ENCODE results near the gene CPS1.

Gene CPS1

DNA sequence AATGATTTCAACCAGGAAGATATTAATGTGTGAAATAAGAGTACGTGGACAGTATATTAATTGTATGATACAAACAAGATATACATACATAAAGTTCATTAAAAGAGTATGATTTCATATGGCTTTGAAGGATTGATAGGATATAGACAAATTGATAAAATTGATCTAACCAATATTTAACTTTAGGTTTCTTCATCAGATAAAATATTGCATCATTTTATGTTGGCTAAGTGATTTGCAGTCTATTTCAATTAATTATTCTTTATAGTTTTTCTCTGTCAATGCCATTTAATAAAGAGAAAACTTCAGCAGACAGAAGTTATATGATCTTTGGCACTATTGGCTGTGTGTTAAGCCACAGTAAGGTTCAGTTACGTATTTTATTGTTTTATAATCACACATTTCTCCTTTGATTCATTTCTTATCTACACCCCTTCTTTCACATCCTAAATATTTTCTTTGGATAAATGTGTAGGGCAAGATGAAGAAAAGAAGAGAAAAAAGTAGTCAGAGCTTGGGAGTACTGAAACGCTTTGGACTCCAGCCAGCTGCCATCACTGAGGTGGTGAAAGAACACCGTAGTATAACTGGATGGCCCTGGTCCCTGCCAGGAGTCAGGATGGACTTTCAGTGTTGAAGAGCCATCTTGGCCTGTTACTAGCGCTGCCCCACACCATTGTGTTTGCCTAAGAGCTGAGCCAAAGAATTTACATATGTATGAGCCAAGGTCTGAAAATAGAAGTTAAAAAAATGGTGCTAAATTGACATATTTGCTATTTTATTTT lies 9.8 kb upstream of the CPS1 start:
- no peak for DNase-seq (ENCODE audit: low read depth in 3 of 3)

DNA sequence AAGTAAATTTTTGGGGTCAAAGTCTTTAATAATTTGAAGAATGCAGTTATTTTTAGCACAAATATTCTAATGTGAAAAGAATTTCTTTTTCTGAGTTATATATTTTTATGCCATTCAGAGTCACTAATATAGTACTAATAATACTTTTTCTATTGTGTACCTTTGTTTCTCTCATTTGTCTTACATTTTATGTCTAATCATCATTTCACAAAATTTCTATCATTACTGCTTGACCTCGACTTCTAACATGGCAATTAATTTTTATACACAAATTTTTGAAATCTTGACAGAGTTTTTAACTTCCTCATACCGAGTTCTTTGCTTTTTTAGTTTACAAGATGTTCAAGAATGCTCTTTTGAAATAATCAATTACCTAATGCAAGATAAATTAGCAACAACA lies 8.4 kb upstream of the CPS1 start:
- no peak for DNase-seq (ENCODE audit: low read depth in 3 of 3)

DNA sequence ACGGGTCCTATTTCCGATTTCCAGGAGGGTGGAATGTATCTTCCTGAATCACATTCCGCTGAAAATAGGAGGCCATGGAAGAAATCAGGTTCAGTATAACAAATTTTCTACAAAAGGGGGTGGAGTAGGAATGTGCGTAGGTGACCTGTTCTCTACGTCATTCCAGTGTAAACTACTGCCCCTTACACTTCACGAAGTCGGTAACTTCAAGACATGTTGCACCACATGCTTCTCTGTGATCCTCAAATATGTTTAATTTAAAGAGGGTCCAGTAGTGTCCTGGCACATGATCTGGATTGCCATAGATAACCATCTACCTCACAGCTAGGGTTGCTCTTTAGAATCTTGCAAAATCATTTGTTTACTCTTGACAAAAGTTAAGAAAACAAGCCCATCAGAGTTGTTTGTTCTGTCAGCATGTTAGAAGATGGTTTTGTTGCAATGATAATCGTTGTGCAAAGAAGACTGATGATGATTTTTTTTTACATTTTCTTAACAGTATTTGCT lies 7.5 kb upstream of the CPS1 start:
- no peak for DNase-seq (ENCODE audit: low read depth in 3 of 3)

DNA sequence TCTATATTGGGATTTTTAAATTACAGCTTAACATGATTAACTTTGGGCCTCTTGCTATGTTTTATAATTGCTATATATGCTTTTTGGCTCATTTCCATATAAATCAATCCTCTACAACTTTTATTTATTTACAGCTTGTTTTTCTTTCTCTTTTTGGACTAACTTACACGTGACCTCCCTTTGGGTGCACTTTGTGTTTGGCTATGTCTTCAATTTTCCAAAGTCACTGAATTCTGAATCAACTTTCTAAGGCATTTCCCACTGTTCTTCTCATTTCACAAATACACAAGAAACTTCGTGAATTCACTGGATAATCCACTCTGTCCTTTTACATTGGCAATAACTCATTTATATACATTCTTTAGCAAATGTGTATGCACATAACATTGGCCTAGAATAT lies 5.4 kb upstream of the CPS1 start:
- no peak for DNase-seq (ENCODE audit: low read depth in 3 of 3)

DNA sequence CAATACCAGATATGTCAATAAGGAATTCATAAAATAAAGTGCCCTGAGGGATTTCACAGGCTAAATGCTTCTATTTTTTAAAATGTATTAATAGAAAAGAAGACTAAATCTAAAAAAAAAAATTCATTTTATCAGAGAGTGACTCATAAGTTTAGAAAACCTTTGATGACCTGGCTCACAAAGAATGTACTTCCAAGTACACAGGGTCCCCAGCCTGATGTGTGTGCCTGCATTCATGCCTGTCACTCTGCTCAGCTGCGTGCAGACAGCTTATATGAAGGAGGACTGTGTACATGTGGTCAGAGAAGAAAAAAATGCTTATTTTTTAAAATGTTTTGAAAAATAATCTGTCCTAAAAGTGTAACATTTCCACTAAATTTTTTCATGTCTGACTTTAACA lies 3.0 kb upstream of the CPS1 start:
- DNase-seq (ENCODE audit: low read depth in 3 of 3), result no peak

DNA sequence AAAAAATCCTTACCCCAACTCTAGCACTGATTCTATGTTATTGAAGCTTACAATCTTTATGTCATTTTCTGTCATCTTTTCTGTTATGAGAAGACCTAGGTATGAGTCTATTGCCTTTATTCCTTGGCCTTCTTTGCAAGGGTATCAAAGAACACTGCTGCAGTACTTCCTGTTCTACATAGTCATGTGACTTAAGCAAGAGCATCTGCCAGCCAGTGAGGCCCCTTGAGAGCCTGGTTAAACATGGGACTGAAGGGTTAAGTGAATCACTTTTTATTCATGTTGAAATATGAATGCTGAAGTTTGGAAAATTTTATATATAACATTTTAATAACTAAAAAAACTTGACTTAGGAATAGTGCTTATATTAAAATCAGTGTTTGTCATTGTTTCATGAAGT lies 844 bp upstream of the CPS1 start:
- no peak for DNase-seq (ENCODE audit: low read depth in 3 of 3)

DNA sequence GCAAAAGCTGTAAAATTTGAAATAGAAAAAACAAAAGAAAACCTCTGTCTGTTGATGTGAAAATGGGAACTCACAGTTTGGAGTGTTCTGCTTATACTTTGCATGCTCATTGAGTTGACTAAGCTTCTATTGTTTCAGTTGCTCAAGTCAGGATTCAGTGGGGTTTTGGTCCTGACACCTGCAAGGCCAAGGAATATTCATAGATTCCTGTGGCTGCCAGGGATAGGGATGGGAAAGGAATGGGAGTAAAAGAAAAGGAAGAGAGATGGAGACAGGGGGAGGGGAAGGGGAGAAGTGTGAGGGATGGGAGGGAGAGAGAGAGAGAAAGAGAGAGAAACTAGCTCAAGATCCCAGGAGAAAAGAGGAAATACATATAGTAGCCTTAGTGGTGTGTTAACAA lies 1.3 kb downstream of the CPS1 start:
- no peak for DNase-seq (ENCODE audit: low read depth in 3 of 3)

DNA sequence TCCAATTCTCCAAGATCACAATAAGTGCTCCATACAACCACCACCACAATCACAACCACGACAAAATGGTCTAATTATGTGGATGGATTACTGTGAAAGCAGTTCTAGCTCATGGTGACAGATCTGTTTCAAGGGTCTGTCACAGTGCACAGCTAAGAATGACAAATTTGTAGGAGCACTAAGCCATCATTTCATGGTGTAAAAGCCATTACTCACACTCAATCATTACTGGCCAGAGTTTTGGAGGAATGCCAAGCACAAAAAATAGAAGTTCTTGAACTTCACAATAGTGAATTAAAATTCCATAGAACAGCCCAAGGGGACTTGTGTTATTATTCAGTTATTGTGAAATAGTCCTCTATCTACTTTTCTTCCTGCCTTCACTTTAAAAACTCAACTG lies 2.3 kb downstream of the CPS1 start:
- DNase-seq (ENCODE audit: low read depth in 3 of 3), result no peak

DNA sequence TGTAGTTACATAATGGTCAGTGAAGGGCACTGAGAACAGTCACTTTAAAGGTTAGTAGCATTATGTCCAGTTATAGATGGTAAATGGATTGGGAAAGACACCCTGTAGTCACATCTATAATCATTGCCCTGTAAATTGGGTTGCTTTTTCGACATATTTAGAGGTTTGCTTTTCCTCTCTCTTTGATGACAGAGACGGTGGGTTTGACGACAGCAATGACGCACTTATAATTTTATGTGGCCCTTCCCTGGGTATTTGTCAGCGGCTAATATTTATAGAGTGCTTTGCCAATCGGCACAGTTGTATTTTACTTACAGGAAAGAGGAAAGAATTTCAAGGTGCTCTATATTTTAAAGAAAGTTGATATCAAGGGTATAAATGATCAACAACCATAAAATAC lies 2.8 kb downstream of the CPS1 start:
- DNase-seq (ENCODE audit: low read depth in 3 of 3), result no peak

DNA sequence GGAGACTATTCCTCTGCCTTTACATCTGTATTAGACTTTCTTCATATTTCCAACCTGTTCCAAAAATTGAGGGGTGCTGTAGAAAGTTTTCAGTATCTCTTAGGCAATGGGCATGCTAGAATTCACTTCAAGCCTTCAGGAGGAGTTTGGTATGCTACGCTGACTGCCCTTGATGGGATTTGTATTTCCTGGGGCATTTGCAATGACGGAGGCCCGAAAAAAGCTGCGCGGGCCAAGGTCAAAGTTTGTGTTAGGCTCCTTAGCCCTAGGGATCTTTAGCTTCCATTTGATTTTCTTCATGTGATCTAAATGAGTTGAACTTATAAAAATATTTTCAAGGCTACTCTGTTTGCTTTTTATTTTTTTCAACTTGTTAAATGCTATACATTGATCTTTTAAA lies 5.1 kb downstream of the CPS1 start:
- no peak for DNase-seq (ENCODE audit: low read depth in 3 of 3)

DNA sequence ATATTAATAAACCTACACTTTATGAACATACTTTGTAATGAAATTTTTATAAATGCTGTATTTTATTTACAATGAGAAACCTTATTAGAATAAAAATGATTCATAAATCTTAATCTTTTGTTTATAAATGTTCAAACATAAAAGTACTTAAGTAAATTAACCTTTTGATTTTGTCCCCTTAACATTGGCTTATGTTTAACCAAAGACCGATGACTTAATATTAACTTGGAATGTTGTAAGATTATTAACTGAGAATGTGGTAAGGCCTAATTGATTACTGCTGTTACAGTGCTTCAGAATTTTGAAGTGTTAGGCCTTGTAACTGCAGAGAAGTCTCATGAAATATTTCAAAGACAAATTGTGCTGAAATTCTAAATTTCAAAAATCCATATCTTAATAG lies 5.7 kb downstream of the CPS1 start:
- no peak for DNase-seq (ENCODE audit: low read depth in 3 of 3)

DNA sequence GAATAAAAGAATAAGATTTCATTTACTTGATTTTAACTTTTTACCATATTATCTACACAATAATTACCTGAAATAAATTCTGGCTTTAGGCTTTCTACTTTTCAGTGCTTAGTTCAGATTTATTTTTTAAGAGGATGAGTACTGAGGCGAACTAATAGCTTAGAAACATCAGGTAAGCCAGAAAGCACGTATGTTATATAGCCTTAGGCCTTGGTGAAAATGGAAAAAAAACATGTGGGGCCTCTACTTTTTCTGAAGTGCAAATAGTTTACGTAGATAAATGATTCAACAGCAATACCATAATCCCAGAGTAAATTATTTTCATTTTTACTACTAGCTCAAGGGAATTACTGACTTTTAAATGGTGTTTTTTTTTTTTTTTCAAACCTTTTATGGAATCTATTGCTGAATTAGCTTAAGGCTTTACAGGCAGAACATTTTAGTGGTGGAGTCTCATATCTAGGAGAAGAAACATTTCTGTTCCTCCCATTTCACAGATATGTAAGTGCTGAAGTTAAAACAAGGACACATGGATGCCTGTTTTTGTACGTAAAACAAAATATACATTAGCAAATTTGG lies 6.2 kb downstream of the CPS1 start:
- no peak for DNase-seq (ENCODE audit: low read depth in 3 of 3)

DNA sequence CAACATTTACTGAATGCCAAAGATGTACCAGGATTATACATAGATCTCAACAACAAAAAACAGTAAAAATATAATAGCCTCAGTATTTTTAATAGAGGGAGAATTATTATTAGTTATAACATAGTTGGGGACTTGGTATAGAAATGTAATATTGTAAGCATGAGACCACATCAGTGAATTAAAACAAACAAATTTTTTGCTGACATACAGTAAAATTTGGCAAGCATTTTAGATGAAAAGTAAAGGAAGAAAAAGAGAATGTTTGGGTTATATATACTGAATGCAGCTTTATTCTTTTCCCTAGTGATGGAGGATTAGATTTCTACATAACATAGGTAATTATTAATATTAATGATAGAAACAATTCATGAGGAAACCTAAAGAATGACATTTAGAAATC lies 10.9 kb downstream of the CPS1 start:
- DNase-seq (ENCODE audit: low read depth in 3 of 3), result no peak

DNA sequence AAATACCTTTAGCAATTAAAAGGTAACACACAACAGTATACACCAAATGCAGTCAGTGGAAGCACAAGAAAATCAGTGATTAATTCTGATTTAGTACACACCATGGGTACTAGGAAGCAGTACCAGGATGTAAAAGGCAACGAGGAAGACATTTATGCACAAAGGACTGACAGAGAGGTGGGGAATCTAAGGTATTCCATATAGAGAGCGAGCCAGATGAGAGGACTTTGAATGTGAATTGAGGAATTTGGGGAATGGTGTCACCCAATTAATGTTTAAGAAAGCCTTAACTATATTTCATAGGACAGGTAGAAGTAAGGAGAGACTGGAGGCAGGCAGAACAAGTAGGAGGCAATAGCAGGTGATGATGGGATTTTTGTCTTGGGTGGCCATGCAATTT lies 11.7 kb downstream of the CPS1 start:
- DNase-seq (ENCODE audit: low read depth in 3 of 3), result no peak

DNA sequence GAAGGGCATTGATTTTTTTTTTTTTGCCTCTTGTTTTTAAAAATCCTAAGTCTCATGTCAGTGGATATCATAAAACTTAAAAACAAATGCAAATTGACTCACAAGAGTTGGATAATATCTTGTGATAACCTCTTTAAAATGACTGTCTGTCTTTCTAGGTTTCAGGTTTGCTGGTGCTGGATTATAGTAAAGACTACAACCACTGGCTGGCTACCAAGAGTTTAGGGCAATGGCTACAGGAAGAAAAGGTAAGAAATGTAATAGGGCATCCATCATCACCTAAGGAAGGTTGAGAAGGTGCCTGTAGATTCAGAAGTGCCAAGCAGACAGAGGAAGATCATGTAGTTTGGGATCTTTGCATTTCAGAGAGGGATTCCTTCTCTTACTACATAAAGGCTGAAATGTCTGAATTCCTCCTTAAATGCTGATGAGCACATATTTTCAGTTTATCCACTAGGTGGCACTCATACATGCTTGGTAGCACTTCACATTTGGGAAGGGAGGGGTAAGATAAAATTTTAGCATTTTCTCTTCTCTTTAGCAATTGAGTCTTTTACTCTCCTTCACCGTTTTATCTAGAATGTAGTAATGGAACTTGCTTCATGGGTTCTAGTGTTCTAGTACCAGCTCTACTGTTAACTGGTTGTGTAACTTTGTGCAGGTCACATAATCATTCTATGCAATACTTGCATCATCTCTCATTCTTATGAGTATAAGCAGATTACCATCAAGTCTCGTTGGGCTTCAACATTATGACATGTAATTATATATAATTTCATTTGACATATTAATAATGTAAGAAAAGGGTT lies 21.1 kb downstream of the CPS1 start:
- no peak for DNase-seq (ENCODE audit: low read depth in 3 of 3)

DNA sequence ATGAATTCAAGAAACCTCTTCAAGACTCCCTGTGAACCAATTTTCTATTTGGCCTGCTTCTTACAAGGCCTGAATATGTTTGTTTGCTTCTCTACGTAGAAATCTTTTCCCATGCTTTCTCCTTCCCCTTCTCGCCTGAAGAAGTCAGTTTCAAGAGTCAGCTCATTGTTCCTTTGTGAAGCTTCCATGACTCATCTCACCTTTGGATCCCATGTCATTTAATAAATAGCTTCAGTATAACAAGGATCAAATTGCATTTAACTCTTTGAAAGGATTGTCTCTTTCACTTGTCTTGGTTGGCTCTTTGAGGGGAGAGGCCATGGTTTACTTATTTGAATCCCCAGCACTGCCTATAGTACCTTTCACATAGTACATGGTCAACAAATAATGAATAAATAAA lies 28.4 kb downstream of the CPS1 start:
- DNase-seq (ENCODE audit: low read depth in 3 of 3), result no peak

DNA sequence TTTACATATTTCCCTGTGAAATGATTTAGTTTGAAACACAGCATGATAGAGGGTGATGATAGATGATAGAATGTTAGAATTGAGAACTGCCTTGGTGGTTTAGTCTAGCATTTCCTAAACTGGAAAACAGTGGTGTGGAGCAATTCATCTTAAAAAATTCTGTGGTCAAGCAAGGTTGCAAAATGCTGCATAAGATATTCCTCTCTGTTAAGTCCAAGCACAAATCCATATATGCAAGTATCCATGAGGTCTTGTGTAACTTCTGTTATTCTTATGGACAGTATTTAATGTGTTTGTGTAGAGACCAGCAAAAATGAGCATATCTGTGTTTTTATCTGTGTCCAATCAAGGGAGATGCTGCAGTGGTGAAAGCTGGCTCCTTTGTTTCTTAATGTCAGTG lies 30.0 kb downstream of the CPS1 start:
- DNase-seq (ENCODE audit: low read depth in 3 of 3), result no peak

DNA sequence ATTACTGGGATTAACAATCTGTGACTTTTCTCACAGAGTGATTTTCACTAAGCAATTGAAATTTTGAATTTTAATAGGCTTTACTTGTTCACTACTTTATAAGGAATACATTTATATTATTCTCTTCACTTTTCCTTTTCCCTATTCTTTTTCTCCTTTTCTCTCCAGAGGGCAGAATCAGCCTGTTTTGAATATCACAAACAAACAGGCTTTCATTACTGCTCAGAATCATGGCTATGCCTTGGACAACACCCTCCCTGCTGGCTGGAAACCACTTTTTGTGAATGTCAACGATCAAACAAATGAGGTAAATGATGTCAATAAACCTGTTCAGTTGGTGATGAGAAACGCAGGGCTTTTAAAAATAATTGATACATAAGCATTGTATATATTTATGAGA lies 35.3 kb downstream of the CPS1 start:
- DNase-seq (ENCODE audit: low read depth in 3 of 3), result no peak

DNA sequence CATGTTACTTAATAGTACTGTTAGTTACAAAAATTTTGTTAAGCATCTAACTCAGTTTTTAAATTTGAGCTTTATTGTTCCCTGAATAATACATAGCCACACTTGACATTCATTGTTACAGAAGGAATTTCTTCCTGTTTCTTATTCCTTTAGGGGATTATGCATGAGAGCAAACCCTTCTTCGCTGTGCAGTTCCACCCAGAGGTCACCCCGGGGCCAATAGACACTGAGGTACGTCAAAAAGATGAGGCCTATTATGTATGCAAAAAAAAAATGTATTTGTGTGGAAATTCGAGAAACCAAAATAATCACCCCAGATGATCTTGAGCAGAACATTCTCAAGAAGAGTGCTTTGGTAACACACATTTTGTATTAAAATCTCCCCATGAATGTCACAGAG lies 36.3 kb downstream of the CPS1 start:
- no peak for DNase-seq (ENCODE audit: low read depth in 3 of 3)

DNA sequence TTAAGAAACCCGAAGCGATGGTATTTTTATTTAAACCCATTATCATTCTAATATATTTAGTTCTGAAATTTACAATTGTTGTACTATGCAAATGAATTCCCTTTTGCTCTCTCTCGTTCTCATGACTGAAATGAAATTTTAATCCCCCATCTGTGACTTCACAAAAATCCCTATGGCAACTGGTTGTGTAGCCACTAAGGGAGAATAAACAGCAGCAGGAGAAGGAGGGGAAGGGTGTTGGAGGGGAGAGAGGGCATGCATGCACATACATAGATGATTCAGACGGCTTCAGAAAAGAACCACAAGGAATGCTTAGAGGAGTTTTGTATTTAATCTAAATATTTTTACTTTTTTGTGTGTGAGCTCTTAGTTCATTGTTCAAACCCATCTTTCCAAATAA lies 36.8 kb downstream of the CPS1 start:
- no peak for DNase-seq (ENCODE audit: low read depth in 3 of 3)

DNA sequence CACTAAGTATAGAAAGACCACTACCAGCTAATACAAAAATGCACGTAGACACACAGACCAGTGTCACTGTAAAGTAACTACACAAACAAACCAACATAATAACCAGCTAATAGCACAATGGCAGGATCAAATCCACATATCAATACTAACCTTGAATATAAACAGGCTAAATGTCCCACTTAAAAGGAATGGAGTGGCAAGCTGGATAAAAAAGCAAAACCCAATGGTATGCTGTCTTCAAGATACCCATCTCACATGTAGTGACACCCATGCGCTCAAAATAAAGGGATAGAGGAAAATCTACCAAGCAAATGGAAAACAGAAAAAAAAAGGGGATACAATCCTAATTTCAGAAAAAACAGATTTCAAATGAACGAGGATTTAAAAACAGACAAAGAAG lies 41.8 kb downstream of the CPS1 start:
- no peak for DNase-seq (ENCODE audit: low read depth in 3 of 3)

DNA sequence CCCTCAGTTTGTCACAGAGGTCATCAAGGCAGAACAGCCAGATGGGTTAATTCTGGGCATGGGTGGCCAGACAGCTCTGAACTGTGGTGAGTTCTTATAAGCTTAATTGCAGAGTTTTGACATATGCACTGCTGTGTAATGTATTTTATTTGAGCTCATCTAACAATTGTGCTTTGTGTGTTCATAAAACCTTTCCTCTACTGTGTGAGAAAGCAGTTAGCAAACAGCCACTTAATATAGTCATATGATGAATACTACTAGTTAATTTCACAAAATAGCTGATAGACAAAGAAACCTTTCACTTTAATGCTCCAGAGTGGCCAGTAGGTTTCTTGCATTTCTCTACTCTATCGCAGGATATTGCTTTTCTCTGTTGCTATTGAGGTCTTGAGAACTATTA lies 43.1 kb downstream of the CPS1 start:
- DNase-seq (ENCODE audit: low read depth in 3 of 3), result no peak

DNA sequence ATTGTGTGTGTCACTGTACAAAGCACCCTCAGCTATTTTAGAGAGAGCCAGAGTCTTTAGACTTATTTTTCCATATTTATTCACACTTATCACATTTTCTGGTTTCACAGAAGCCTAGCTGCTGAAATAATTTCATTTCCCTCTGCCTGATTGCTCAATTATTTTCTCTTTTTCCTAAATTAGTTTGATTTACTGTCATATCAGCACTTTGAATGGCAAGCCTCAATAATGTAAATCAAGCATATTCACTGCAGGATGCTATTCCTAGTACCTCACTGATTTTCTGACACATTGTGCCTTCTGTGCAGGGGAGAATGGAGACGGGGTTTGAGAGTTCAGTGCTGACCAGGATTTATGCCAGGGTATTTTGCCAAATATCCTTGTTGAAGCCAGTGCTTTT lies 48.3 kb downstream of the CPS1 start:
- DNase-seq (ENCODE audit: low read depth in 3 of 3), result no peak
